ENCODE results near the gene FRMD4A.

FRMD4A gene

DNA sequence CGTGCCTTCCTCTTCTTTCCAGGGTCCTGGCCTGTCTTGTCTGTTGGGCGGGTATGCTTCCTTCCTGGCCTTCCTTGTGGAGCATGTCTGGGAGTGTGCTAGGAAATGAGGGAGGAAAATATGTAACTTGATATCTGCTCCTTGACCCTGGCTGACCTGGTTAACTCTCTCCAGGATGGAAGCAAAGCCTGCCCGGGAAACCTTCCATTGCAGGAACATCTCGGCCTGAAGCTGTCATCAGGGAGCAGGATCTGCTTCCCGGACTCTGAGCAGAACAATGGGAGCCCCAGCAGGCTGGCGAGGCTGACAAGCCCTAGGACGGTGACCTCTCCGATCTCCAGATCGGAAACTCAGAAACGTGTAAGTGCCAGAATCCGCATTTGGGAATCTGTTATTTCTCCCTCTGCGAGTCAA is 340.3 kb downstream of the FRMD4A start:
- Histone ChIP-seq H3K4me1 (ENCODE audit: control insufficient read depth in 1 of 2, insufficient read depth in 2 of 2, low read length in 2 of 2) (peaks cover 0 to 28% of the 10 kb centered on the region in 2 donors), H3K27ac (ENCODE audit: low read length) (peak overlapping the region; percentile 59), H3K27me3 (ENCODE audit: low read depth, low read length) (no peaks in the 10 kb centered on the region), H3K36me3 (ENCODE audit: control insufficient read depth in 1 of 2, insufficient read depth in 2 of 2, low read length in 2 of 2) (no peaks in the 10 kb centered on the region), H3K9me3 (ENCODE audit: control insufficient read depth in 1 of 2, low read length in 2 of 2) (no peaks in the 10 kb centered on the region), H3K4me3 (ENCODE audit: low read depth in 1 of 2, low read length in 2 of 2) (peak overlapping the region in 1 of 2 donors; percentile 2)

DNA sequence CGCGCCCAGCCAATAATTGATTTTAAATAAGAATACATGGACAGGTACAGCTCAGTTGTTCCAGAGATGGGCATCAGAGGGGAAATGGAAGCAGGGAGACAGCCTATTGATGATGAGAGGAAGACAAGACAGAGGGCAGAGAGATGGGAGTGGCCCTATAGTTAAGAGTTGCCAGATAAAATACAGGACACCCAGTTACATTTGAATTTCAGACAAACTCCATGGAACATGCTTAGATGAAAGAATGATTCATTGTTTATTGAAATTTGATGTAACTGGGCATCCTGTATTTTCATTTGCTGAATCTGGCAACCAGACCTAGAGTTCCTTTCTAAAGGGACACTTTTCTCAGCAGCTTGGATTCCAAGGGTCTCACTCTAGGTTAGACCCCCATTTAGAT is 341.1 kb downstream of the FRMD4A start:
- Histone ChIP-seq H3K4me1 (ENCODE audit: control insufficient read depth in 1 of 2, insufficient read depth in 2 of 2, low read length in 2 of 2) (peaks cover 0 to 28% of the 10 kb centered on the region in 2 donors), H3K9me3 (ENCODE audit: control insufficient read depth in 1 of 2, low read length in 2 of 2) (no peaks in the 10 kb centered on the region), H3K36me3 (ENCODE audit: control insufficient read depth in 1 of 2, insufficient read depth in 2 of 2, low read length in 2 of 2) (no peaks in the 10 kb centered on the region), H3K27me3 (ENCODE audit: low read depth, low read length) (no peaks in the 10 kb centered on the region), H3K27ac (ENCODE audit: low read length) (peak overlapping the region; percentile 59), H3K4me3 (ENCODE audit: low read depth in 1 of 2, low read length in 2 of 2) (no peak overlapping the region)

DNA sequence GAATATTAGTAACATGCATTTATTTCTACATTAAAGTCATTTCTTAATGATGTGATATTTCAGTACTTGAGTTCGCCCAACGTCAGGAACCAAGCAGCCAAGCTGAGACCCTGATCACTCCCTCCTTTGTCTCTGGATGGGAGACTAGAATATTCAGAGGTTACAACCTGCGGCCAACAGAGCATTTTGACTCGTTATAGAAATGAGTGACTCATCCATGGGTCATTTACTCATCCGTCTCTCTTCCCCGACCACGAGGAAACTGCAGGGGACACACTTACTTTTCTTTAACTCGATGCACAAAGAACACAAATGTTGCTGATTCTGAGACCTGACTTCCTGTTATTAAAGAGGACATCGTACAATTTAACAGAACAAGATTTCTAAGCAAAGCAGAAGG is 343.3 kb downstream of the FRMD4A start:
- Histone ChIP-seq H3K27me3 (ENCODE audit: low read depth, low read length) (no peaks in the 10 kb centered on the region), H3K4me3 (ENCODE audit: low read depth in 1 of 2, low read length in 2 of 2) (no peak overlapping the region), H3K9me3 (ENCODE audit: control insufficient read depth in 1 of 2, low read length in 2 of 2) (no peaks in the 10 kb centered on the region), H3K4me1 (ENCODE audit: control insufficient read depth in 1 of 2, insufficient read depth in 2 of 2, low read length in 2 of 2) (peaks cover 0 to 18% of the 10 kb centered on the region in 2 donors), H3K36me3 (ENCODE audit: control insufficient read depth in 1 of 2, insufficient read depth in 2 of 2, low read length in 2 of 2) (no peaks in the 10 kb centered on the region), H3K27ac (ENCODE audit: low read length) (no peak overlapping the region)

DNA sequence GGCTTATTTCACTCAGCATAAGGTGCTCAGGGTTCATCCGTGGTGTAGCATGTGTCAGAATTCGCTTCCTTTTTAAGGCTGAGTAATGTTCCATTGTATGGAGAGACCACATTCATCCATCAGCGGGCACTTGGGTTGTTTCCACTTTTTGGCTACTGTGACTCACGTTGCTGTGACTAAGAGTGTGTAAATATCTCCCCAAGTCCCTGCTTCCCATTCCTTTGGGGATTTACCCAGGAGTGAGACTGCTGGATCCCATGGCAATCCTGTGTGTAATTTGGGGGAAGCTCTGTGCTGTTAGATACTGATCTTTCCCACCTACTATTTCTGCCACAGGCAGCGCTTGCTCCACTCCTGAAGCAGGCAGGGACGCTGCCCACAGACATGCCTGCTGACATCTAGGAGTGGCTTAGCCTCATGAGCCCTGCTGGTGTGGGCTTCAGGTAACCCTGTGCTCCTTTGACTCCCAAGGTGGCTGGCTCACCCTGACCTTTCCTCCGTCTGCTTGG is 346.0 kb downstream of the FRMD4A start:
- Histone ChIP-seq H3K27ac (ENCODE audit: low read length) (no peak overlapping the region), H3K4me3 (ENCODE audit: low read depth in 1 of 2, low read length in 2 of 2) (no peak overlapping the region), H3K4me1 (ENCODE audit: control insufficient read depth in 1 of 2, insufficient read depth in 2 of 2, low read length in 2 of 2) (peaks cover 0 to under 1% of the 10 kb centered on the region in 2 donors), H3K27me3 (ENCODE audit: low read depth, low read length) (no peaks in the 10 kb centered on the region), H3K9me3 (ENCODE audit: control insufficient read depth in 1 of 2, low read length in 2 of 2) (no peaks in the 10 kb centered on the region), H3K36me3 (ENCODE audit: control insufficient read depth in 1 of 2, insufficient read depth in 2 of 2, low read length in 2 of 2) (no peaks in the 10 kb centered on the region)

DNA sequence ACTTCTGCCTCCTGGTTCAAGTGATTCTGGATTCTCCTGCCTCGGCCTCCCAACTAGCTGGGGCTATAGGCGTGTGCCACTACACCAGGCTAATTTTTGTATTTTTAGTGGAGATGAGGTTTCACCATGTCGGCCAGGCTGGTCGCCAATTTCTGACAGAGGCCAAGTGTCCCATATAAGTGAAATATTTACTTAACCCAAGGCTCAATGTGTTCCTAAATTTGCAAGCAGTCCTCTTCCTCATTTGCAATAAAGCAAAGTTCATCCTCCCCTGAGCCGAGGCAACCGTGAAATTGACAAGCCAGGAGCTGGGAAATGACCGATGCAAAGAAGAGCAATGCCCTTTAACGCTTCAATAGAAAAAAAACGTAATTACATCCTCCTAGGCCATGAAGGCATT is 347.7 kb downstream of the FRMD4A start:
- no peaks in the 10 kb centered on the region for H3K4me1 ChIP-seq (ENCODE audit: control insufficient read depth in 1 of 2, insufficient read depth in 2 of 2, low read length in 2 of 2)
- no peak overlapping the region for H3K4me3 ChIP-seq (ENCODE audit: low read depth in 1 of 2, low read length in 2 of 2)
- no peaks in the 10 kb centered on the region for H3K27me3 ChIP-seq (ENCODE audit: low read depth, low read length)
- peaks cover 0 to 3% of the 10 kb centered on the region in 2 donors for H3K36me3 ChIP-seq (ENCODE audit: control insufficient read depth in 1 of 2, insufficient read depth in 2 of 2, low read length in 2 of 2)
- no peaks in the 10 kb centered on the region for H3K9me3 ChIP-seq (ENCODE audit: control insufficient read depth in 1 of 2, low read length in 2 of 2)
- H3K27ac ChIP-seq (ENCODE audit: low read length), result no peak overlapping the region

DNA sequence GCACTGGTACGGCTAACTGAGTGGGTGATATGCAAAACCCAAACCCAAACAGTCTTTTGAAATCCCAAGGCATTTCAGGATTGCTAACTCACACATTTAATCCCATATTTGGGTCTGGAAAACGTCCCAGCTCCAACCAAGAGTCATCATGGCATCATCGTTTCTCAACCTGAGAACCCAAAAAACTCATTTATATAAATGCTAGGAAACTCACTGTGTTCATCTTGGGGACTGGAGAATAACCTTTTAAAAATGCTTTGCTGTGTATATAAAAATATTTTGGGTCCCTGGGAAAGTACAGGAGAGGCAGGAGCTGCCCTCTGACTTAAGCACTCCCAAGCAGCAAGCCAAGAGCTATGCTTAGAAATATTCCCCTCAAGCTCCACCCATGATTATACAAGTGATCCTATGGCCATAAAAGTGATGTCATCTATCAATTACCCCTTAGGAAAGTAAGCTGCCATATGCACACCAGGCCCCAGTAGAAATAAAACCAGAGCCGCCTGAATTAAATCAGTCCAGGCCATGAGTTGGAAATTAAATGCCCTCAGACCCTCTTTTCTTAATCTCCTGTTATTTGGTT is 352.1 kb downstream of the FRMD4A start:
- H3K27me3 ChIP-seq (ENCODE audit: low read depth, low read length), result no peaks in the 10 kb centered on the region
- no peak overlapping the region for H3K4me3 ChIP-seq (ENCODE audit: low read depth in 1 of 2, low read length in 2 of 2)
- no peaks in the 10 kb centered on the region for H3K9me3 ChIP-seq (ENCODE audit: control insufficient read depth in 1 of 2, low read length in 2 of 2)
- peaks cover 0 to 1% of the 10 kb centered on the region in 2 donors for H3K4me1 ChIP-seq (ENCODE audit: control insufficient read depth in 1 of 2, insufficient read depth in 2 of 2, low read length in 2 of 2)
- H3K36me3 ChIP-seq (ENCODE audit: control insufficient read depth in 1 of 2, insufficient read depth in 2 of 2, low read length in 2 of 2), result peaks cover 0 to 3% of the 10 kb centered on the region in 2 donors
- peak overlapping the region; percentile 20 for H3K27ac ChIP-seq (ENCODE audit: low read length)

DNA sequence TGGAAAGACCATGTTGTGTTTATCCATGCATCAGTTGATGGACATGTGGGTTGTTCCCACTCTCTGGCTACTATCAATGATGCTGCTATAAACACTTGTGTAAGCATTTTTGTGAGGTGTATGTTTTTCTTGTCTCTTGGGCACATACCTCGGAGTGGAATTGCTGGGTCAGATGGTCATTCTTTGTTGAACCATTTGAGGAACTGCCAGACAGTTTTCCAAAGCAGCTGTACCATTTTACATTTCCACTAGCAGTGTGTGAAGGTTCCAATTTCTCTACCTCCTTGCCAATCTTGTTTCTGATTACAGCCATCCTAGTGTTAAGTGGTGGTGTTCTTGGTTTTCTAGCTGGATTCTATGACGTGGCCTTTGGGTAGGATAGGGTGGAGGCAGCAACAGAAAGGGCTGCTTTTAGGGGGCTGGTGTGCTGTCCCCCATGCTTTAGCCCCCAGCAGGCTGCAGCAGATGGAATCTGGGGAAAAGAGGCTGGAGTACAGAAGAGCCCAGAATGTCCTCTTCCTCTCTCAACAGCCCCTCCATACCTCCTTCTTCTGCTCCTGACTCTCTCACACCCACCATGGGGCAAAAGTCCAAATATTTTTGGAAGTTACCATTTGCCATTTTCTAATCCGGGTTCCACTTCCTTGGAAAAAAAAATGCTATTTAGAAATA is 352.7 kb downstream of the FRMD4A start:
- peaks cover 0 to 3% of the 10 kb centered on the region in 2 donors for H3K36me3 ChIP-seq (ENCODE audit: control insufficient read depth in 1 of 2, insufficient read depth in 2 of 2, low read length in 2 of 2)
- peaks cover 0 to 6% of the 10 kb centered on the region in 2 donors for H3K4me1 ChIP-seq (ENCODE audit: control insufficient read depth in 1 of 2, insufficient read depth in 2 of 2, low read length in 2 of 2)
- H3K9me3 ChIP-seq (ENCODE audit: control insufficient read depth in 1 of 2, low read length in 2 of 2), result no peaks in the 10 kb centered on the region
- no peak overlapping the region for H3K27ac ChIP-seq (ENCODE audit: low read length)
- H3K27me3 ChIP-seq (ENCODE audit: low read depth, low read length), result no peaks in the 10 kb centered on the region
- no peak overlapping the region for H3K4me3 ChIP-seq (ENCODE audit: low read depth in 1 of 2, low read length in 2 of 2)

DNA sequence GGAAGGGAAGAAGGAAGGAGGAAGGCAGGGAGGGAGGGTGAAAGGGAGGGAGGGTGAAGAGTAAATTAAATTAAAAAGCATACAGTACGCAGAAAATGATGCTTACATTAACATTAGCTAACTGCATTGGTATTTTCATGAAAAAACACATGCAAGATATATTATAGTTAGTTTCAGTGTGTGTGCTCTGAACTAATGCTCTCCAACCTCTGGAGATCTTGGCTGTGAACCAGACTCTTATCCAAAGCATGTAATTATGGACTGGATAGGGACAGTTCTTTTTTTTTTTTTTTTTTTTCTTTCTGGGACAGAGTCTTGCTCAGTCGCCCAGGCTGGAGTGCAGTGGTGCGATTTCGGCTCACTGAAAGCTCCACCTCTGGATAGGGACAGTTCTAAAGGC is 357.0 kb downstream of the FRMD4A start:
- H3K9me3 ChIP-seq (ENCODE audit: control insufficient read depth in 1 of 2, low read length in 2 of 2), result no peaks in the 10 kb centered on the region
- peaks cover 0 to 18% of the 10 kb centered on the region in 2 donors for H3K4me1 ChIP-seq (ENCODE audit: control insufficient read depth in 1 of 2, insufficient read depth in 2 of 2, low read length in 2 of 2)
- no peak overlapping the region for H3K4me3 ChIP-seq (ENCODE audit: low read depth in 1 of 2, low read length in 2 of 2)
- H3K27ac ChIP-seq (ENCODE audit: low read length), result no peak overlapping the region
- peaks cover 0 to 3% of the 10 kb centered on the region in 2 donors for H3K36me3 ChIP-seq (ENCODE audit: control insufficient read depth in 1 of 2, insufficient read depth in 2 of 2, low read length in 2 of 2)
- H3K27me3 ChIP-seq (ENCODE audit: low read depth, low read length), result no peaks in the 10 kb centered on the region

DNA sequence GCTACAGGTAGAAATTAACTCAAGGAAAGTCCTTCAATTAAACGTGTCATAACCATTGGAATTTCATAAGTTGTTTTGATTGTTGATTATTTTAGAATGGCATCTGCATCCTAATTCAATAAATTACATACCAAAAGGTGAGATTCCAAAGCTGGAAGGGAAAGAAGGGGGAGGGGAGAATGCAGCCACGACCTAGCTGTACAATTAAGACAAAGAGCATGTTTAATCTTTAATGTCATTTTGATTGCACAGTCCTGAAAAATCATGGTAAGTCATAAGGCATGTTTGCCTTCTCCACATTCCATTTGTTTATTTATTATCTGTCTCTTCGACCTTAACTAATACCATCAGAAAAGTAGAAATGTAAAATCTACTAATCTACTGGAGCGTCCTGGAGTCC is 358.1 kb downstream of the FRMD4A start:
- no peaks in the 10 kb centered on the region for H3K27me3 ChIP-seq (ENCODE audit: low read depth, low read length)
- no peaks in the 10 kb centered on the region for H3K9me3 ChIP-seq (ENCODE audit: control insufficient read depth in 1 of 2, low read length in 2 of 2)
- no peaks in the 10 kb centered on the region for H3K36me3 ChIP-seq (ENCODE audit: control insufficient read depth in 1 of 2, insufficient read depth in 2 of 2, low read length in 2 of 2)
- H3K4me3 ChIP-seq (ENCODE audit: low read depth in 1 of 2, low read length in 2 of 2), result no peak overlapping the region
- H3K4me1 ChIP-seq (ENCODE audit: control insufficient read depth in 1 of 2, insufficient read depth in 2 of 2, low read length in 2 of 2), result peaks cover 0 to 18% of the 10 kb centered on the region in 2 donors
- H3K27ac ChIP-seq (ENCODE audit: low read length), result no peak overlapping the region

DNA sequence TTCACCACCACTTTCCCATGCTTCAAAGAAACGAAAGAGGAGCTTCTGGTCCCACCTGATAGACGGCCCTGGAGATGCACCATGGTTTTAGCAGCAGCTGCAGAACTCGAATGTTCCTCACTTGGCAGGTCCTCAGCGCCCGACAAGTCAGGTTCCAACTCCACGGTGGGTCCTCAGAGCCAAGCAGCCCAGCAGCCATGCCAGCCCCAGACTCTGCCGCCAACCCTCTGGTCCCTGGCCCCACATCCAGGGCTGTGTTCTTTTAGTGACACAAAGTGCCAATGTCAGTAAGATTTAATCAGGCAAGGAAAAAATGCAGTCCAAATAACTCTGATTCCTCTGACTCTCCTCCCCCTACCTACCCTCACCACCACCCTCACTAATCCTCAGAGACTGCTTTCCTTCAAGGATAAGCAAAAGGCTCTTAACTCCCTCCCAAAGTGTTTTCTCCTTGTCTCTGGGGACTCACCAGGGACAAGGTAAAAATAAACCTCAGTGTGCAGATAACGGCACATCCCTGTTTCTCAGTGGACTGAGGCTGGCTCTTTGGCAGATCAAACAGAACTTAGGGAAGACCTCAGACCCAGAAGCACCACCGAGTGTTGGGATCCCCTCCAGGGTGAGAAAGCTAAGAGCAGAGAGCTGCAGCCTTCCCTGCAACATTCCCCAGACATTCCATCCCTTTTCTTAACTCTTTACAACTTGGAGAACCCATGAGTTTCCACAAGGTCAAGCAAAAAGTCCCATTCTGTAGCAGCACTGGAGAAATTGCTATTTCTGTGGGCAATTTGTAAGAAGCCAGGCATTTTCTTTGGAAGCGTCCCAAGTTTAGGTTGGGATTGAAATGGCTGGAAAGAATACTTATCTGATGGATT is 358.9 kb downstream of the FRMD4A start:
- no peaks in the 10 kb centered on the region for H3K9me3 ChIP-seq (ENCODE audit: control insufficient read depth in 1 of 2, low read length in 2 of 2)
- H3K27me3 ChIP-seq (ENCODE audit: low read depth, low read length), result no peaks in the 10 kb centered on the region
- no peaks in the 10 kb centered on the region for H3K36me3 ChIP-seq (ENCODE audit: control insufficient read depth in 1 of 2, insufficient read depth in 2 of 2, low read length in 2 of 2)
- no peak overlapping the region for H3K4me3 ChIP-seq (ENCODE audit: low read depth in 1 of 2, low read length in 2 of 2)
- H3K27ac ChIP-seq (ENCODE audit: low read length), result no peak overlapping the region
- peaks cover 0 to 18% of the 10 kb centered on the region in 2 donors for H3K4me1 ChIP-seq (ENCODE audit: control insufficient read depth in 1 of 2, insufficient read depth in 2 of 2, low read length in 2 of 2)

DNA sequence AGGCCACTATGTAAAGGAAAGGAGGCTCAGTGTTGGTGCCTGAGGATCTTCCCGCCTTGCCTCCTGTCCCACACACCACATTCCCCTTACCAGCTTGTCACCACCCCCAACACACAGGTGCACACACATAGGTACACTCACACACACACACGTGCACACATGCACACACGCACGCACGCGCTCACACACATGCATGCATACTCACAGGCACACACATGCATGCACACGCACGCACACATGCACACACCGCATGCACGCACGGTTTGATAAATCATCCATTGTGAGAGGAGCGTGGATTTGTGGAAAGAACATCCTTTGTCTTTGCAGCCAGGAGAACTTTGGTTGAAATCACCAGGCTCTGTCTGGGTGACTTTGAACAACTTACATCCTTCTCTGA is 359.8 kb downstream of the FRMD4A start:
- Histone ChIP-seq H3K27me3 (ENCODE audit: low read depth, low read length) (no peaks in the 10 kb centered on the region), H3K4me1 (ENCODE audit: control insufficient read depth in 1 of 2, insufficient read depth in 2 of 2, low read length in 2 of 2) (peaks cover 0 to 18% of the 10 kb centered on the region in 2 donors), H3K4me3 (ENCODE audit: low read depth in 1 of 2, low read length in 2 of 2) (peak overlapping the region in 1 of 2 donors; percentile 14), H3K27ac (ENCODE audit: low read length) (no peak overlapping the region), H3K9me3 (ENCODE audit: control insufficient read depth in 1 of 2, low read length in 2 of 2) (no peaks in the 10 kb centered on the region), H3K36me3 (ENCODE audit: control insufficient read depth in 1 of 2, insufficient read depth in 2 of 2, low read length in 2 of 2) (no peaks in the 10 kb centered on the region)
